ENCODE data around the gene DDX49.
"Not testable (repeated sequence)": the region's sequence is repeated elsewhere in the genome, so short reads cannot be mapped to it uniquely, and the experiment has no call there.

DDX49 gene

DNA sequence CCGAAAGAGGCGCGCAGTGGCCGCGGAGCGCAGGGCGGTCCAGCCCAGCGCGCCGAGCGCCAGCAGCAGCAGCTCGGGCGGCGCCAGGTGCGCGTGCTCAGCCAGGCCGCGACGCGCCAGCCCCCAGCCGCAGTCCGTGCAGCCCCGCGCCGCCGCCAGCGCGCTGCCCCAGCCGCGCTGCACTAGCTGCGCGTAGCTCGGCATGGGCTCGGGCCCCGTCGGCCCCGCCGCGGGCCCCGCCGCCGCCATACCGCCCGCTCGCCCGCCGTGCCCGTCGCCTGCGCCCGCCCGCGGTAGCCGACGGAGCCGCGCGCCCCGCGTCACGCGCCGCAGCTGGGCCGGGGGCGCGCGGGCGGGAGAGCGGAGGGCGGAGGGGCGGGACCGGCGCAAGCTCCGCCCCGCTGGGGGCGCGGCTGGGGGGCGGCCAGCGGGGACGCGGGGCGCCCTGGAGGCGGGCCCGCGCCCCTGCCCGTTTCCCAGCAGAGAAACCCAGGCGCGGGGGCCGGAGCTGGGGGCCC is 23.6 kb upstream of the DDX49 start, which contains the start of gene CERS1:
Gene CERS1 (minus strand): TSS at position 335 of the 518 bp plus-strand sequence. CDS start 86 bp downstream, at position 249.
- no peak for FAIRE-seq

DNA sequence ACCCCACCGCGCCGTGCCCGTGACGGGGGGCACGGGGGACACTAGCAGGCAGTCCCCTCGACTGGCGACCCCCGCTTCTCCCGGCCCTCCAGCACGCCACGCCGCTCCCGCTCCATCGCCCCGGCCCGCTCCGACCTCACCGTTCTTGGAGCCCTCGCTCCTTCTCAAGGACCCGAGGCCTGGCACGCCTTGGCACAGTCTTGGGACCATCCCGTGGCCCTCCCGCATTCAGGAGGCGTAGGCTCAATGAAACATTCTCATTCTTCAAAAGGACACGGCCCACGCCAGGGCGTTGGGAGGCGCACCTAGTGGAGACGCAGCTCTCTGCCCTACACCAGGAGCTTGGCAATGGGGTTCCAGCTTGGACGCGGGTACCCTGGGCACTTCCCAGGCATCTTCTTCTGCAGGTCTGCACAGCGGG is 23.1 kb upstream of the DDX49 start:
- FAIRE-seq, result no peak

DNA sequence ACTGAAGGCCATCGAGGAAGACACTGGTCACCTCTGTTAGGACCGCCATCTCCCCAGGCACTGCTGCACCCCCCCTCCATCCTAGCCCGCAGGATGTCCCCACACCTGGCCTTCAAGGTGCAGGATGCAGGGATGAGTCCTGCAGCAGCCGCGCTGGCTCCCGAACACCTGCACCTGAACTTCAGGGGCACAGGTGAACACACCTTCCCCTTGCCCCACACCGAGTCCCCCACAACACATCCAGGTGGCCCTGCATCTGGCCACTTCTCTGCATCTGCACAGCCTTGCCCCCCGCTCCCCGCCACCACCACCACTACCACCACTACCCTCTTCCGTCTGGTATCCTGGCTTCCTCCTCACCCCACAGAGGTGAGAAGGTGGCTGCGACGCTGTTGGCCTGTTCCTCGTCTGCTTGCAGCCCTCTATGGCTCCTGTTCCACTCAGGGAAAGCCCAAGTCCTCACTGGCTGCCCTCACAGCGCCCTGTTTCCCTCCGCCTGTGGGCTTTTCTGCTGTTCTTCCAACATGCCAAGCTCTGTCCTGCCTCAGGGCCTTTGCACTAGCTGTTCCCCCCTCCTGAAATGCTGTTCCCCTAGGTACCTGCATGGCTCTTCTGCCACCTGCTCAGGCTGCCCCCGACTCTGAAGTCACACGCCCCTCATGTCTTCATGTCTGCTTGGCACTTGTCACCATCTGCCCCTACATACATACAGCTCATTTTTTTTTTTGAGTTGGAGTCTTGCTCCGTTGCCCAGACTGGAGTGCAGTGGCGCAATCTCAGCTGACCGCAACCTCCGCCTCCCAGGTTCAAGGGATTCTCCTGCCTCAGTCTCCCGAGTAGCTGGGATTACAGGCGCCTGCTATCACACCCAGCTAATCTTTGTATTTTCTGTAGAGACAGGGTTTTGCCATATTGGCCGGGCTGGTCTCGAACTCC is 22.2 kb upstream of the DDX49 start:
- no peak for FAIRE-seq

DNA sequence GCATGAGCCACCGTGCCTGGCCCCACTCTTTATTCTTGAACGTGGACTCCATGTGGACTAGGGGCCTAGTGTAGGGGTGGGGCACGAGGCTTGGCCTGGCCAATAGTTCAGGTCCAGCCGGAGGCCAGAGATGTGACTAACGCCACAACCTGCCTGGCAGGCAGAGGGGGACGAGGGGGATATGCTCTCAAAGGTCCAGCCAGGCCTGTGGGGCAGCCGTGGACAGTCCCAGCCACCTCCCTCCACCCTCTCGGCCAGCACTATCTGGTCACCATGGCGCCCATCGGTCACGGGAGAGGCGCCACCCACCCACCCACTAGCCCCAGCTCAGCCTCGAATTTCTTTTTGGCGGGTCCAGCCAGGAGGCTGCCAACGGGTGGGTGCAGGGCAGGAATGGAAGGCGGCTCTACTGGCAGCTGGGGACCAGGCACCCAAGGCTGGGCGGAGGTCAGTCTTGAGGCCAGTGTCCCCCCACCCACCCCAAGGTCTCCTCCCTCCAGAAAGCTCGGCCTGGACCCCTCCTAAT is 21.4 kb upstream of the DDX49 start:
- FAIRE-seq, result no peak

DNA sequence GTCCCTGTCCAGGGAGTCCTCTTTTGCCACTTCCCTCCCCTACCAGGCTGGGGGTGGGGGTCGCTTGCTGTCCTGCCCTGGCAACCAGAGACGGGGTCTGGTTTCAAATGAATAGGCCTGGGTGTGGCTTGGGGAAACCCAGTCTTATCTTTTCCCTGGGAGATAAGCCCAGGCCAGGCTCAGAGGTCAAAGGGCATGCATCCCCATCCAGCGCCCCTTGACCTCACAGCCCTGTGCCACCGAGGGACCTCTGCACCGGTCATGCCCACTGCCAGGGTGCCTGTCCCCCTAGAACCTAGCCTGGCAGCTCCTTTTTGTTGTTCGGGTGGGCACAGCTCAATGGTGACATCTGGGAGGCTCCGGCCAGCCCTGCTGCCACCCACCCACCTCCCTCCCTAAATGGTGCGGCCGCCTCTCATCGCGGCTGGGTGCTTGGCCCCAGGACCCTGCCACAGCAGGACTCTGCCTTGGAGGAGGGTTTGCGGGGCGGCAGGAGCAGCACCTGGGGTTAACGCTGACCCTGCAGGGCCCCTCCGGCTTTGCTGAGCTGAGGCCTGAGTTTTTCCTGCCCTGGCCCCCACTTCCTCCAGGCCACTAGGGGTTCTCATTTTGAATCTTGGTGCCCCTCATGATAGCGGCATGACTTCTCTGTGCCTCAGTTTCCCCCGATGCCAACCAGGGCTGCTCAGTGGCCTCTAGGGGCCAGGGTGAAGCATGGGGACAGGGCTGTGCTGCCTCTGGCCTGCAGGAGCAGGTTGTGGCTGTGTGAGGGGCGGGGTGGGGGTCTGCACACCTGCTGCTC is 20.7 kb upstream of the DDX49 start:
- FAIRE-seq, result no peak

DNA sequence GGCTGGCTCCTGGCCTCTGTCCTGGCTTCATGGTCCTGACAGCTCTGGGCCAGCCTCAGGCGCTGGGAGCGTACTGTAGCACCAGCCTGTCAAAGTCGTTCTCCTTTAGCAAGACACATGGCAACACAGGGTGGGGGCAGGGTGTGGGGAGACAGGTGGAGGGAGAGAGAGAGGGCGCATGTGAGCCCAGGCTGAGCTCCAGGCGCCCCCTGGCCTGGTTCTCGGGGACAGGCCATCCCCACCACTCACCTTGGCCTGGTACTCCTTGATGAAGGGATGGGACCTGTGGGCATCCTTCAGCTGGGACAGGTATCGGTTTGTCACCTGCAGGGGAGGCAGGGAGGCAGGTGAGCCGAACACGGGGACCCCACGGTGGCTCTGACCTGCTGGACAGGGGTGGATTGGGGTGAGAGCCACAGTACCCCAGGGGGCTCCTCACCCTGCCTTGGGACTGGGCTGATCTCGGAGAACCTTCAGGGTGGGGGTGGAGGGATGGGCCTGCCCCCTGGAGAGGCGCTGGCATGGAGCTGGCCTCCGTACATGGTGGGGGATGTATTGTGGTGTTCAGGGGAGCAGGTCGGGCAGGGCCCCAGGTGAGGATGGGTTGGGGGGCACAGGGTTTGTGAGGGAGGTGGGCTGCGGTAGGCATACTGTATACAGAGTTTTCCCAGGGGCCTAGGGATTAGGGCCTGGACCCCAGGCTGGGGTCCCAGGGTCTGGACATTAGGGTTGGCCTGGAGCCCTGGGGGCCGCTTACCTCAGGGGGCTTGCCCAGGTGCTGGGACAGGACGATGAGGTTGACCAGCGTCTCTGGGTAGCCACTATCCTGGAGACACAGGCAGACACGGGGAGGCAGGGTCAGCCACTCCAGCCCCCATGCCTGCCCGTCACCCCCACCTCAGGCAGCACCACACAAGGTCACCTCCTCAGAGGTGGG is 19.6 kb upstream of the DDX49 start:
- no peak for FAIRE-seq

DNA sequence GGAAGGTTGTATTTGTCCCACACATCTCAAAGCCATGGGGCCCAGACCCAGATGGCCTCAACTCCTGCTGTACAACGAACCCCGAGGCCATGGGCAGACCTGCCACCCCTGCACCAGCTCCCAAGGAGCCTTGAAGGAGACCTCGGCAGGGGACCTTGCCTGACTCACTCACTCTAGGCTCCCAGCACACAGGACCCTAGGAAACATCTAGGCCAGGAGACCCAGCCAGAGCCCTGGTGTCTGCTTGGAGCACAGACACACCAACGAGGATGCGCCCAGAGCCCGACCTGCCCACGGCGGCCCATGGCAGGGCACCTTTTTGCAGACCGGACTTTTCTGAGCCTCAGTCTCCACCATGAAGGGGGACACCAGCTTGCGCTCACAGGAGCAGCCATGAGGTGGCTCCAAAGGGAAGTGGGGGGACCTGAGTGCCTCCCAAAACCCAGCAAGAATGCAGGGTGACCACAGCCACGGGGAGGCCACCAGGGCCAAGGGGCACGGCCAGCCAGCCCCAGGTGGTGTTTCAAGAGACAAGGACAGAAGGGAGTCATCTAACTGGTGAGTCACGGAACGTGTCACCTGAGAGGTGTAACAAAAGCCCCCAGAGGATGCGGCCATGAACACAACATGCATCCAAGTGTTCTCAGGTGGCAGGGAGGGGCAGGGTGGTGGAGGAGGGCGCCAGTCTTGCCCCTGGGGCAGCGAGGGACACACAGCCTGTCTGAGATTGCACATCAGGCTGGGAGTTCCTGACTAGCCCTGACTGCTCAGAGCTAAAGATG is 18.6 kb upstream of the DDX49 start:
- no peak for FAIRE-seq

DNA sequence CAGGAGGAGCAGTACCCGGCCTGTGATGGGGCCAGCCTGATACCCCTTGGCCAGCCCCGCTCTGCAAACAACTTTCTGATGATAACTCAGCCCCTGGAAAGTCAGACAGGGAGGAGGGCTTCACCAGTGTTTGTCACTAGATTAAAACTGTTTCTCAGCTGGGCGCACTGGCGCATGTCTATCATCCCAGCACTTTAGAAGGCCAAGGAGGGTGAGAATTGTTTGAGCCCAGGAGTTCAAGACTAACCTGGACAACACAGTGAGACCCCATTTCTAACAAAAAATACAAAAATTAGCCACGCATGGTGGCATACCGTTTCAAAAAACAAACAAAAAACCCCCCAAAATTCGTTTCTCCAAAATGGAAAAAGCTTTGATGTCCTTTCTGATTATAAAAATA is 18.0 kb upstream of the DDX49 start:
- no peak for FAIRE-seq

DNA sequence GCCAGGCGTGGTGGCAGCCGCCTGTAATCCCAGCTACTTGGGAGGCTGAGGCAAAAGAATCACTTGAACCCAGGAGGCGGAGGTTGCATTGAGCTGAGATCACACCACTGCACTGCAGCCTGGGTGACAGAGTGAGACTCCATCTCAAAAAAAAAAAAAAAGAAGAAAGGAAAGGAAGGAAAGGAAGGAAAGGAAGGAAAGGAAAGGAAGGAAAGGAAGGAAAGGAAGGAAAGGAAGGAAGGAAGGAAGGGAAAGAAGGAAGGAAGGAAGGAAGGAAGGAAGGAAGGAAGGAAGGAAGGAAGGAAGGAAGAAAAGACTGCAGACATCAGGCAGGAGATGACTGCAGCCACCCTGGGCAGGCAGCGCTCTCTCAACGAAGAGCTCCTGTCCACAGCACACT is 17.0 kb upstream of the DDX49 start:
- not testable (repeated sequence) for FAIRE-seq

DNA sequence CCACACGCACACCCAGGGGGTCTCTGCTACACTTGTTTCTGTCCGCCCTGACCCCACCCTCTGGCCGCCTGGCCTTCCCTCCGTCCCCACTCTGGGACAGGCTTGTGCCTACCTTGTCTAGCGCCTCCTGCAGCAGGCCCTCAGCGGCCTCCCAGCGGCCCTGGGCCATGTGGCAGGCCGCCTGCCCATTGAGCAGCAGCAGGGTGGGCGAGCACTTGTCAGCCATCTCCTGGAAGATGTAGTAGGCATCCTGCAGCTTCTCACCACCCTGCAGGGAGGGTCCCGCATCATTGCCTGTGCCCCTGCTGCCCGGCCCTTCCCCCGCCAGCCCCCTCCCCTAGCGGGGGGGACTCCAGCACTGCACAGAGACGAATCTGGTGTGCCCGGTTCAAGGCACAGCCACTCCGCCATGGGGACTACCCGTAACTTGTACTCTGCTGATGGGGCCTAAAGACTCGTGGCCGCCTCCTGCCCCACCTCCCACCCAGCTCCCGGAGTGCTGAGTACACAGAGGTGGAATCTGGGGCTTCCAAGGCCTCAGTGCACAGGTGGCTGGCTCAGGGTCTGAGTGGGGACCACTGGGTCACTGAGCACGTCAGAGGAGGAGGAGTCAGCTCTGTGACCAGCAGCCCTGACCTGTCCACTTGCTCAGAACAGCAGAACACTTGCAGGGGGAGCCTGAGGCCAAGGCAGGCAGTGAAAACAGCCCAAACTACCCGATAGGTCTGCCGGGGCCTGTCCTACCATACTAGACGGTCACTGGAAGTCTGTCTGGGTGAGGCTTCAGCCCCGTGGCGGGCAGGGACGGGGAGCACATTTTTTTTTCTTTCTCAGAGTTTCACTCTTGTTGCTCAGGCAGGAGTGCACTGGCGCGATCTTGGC is 16.1 kb upstream of the DDX49 start:
- no peak for FAIRE-seq

DNA sequence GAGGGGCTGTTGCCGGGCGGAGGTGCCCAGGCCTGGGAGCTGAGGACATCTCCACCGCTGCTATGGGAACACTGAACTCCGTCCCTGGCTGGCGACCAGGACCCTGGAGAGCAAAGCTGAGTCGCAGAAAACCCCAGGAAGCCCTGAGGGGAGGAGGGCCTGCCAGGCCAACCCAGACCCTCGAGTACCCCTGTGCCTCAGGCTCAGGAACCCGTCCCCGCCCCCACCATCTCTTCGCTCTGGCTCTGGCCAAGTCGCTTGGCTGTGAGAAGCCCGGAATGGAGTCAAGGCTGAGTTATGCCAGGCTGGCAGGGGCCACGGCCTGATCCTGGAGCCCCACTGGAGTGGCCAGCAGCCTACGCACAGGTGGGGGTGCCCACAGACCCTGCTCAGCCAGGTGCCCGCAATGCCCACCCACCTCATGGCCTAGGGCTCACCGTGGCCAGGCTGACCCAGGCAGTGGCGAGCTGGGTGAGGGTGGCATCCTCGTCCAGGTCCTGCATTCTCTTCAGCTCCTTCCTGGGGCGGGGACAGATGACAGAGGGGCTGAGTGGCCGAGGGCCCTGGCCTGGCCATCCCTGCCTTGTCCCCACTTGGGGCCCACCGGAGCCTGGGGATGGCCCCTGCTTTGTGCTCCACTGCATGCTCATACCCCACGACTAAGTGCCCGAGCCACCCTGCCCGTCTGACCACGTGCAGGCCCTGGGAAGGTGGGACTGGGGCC is 15.0 kb upstream of the DDX49 start:
- no peak for FAIRE-seq

DNA sequence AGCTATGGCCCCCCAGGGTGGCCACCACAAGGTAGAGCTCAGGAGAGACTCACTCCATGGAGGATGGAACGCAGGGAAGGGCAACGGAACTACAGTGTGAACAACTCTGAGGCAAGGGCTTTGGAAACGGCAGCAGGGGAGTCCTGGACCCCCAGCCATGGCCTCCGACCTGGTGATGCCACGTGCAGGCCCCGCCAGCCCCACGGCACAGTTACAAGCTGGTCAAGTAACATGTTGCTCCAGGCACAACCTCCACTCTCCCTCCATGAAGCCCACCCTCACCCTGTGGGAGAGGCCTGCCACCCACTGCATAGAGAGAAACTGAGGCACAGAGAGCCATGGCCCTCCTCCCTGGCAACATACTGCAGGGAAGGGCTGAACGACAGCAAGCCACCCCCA is 14.5 kb upstream of the DDX49 start:
- no peak for FAIRE-seq

DNA sequence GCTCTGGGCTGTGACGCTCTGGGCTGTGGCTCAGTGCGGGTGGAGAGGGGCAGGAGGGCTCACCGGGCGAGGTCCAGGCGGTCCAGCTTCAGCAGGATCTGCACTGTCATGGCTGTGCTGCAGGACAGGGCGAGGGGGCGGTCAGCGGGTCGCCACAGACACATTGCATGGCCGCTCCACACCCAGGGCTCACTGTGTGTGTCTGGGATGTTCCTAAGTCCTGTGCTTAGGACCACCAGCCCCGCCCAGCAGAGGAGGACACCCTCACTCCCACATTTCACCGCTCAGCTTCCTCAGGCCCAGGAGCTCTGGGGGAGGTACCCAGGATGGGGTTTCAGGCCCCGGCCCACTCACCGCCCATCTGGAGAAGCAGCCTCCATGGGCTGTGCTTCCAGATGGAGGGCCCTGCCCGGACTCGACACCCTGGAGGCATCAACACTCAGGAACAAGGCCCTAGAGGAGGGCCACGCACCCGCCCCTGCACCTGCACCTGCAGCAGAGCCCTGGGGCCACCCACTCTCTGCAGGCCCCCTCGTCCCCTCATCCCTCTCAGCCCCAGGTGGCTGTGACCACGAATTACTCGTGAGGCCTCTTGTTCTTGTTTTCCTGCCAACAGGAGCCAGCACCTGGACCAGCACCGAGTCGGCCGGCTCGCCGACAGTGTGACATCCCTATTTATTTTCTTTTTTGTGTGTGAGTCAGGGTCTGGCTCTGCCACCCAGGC is 13.8 kb upstream of the DDX49 start:
- no peak for FAIRE-seq

DNA sequence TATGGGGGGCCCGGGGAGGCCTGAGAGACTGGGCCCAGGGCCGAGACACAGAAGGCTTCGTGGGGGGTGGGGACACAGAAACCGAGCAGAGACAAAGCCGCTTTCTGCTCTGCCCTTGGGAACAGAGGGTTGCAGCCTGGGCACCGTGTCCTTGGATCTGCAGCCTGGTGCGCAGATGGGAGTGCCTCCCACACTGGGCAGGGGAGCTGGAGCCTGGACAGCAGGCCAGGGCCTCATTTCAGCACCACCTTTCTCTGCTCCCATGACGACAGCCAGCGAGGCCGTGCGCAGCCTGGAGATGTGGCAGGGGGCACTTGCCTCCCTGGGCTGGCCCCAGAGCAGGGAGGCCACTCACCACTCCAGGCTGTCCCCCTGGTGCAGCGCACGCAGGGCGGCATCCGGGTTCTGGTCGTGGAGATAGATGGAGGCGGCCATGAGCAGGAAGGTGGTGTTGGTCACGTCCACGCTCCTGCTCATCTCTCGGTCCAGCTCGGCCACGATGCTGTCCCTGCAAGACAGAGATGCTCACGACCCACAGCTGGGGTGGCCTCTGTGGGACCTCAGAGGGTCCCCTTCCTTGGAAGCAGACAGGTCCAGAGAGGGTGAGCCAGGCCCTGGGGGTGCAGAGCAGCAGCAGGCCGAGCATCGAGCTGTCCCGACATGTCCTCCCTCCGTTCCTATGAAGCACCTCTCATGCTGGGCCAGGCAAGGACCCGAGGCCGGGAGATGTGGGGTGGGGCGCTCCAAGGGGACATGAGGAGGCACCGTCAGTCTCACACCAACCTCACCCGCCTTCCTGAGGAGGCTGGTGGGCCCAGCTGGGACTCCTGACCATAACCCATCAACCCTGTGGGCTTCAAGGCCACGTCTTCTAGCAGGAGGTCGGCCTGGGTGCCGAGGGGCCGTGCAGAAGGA is 12.7 kb upstream of the DDX49 start:
- FAIRE-seq, result no peak

DNA sequence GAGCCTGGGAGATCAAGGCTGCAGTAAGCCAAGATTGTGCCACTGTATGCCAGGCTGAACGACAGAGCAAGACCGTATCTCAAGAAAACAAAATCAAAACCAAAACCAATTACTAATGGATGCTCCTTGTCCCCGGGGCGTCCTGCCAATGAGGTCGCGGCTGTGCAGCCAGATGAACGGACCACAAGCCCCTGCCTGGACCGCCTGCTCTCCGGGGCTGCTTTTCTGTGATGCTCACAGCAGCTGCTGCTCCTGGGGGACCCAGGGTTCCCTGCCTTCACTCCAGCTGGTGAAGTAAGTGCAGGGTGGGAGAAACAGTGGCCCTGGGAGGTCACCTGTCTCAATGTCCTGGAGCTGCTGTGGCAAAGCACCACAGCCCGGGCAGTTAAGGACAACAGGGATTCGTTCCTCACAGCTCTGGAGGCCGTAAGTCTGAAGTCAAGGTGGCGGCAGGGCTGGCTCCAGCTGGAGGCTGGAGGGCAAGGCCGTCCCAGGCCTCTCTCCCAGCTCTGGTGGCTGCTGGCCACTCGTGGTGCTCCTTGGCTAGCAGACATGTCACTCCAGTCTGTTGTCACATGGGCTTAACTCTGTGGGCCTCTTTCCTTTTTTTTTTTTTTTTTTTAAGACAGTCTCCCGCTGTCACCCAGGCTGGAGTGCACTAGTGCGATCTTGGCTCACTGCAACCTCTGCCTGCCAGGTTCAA is 10.4 kb upstream of the DDX49 start:
- FAIRE-seq, result no peak

DNA sequence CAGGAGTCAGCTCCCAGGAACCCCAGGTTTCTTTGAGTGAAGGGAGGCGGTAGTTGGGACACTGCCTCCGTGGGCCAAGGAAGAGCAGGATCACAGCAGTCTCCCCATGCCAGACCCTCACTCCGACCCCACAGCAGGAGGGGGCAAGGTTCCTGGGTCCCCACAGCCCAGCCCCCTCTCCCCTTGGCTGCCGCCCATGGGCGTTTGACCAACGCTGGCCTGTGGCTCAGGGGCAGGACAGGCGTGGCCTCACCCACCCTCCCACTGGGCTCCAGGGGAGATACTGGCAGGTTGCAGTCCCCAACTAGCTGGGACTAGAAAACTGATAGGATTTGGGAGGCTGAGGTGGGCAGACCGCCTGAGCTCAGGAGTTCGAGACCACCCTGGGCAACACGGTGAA is 9.5 kb upstream of the DDX49 start:
- no peak for FAIRE-seq

DNA sequence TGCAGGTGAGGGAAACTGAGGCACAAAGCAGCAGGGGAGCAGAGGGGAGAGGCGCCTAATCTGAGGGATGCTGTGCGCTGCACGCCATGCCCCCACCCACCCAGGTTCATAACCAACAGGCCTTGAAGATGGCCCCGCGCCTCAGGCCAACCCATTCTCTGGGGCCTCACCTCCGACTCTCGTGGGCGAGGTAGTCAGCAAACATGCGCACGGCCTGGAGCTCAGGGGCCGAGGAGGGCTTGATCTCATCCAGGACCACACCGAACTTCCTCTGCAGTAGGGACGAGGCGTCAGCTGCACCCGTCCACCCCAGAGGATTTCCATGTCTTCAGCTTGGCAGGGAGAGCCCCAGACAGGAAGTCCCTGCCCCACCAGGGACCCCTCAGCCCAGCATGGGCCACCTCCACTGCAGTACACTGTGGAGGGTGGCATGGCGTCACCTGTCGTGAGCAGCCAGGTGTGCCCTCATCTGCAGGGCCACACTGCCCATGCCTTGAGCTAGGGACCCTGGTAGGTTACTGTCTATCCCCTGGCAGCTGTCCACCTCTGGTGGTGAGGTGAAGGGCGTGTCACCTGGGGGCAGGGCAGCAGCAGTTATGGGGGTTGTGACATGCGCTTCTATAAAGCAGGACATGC is 8.6 kb upstream of the DDX49 start:
- no peak for FAIRE-seq

All from G401.6 (cell line).